ENCODE measurements around the gene NSUN3.
"Not testable (repeated sequence)": the region's sequence is repeated elsewhere in the genome, so short reads cannot be mapped to it uniquely, and the experiment has no call there.

Gene NSUN3

GRCh38 chr3:94062513-94063404 lies at the start of gene NSUN3, which contains the start of gene DHFR2:
NSUN3 (plus strand) TSS chr3:94063061; CDS start chr3:94063127, 66 bp downstream.
DHFR2 (minus strand) TSS chr3:94062916; CDS start chr3:94061511, 1,405 bp downstream.
- in situ Hi-C loops (cut with HindIII; ENCODE audit: low sequenced_read_pairs), result no loop called here

DNA sequence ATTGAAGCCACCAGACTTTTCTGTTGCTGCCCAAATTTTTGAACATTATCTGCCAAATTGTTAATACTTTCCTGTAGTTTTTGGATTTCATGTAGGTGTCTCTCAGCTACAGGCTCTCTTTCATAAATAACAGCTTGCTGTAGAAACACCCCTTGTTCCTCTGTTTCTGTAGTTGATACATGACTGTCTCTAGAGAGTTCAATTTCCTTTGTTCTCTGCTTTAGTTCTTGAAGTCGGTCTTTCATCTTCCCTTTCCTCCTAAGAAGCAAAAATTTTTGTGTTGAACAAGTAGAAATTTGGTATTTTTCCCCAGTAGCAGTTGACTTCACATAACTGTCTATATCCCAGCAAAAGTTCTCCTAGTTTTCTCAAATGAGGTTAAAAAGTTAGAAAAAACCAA lies 47.8 kb upstream of the NSUN3 start:
- in situ Hi-C loops (cut with HindIII; ENCODE audit: low sequenced_read_pairs), result no loop called here

- in situ Hi-C loops (cut with HindIII; ENCODE audit: low sequenced_read_pairs), result no loop called here
These were observed 43.2 kb upstream of the NSUN3 start for GRCh38 chr3:94019659-94020058.

DNA sequence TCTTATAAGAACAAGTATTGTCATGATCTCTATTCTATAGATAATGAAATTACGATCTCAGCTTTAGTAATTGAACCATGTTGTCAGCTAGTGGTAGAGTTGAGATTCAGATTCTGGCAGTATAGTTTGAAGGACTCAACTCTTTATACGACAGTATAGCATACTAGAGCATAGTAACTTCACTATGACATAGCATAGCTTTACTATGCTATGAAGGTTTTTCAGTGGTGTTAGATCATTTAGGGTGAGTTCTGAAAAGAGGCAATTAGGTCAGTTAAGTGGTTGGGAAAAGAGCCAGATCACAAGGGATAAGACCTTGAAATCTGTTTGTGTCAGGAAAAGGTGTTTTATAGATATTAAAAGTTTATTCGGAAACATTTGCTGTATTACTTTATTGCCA lies 42.6 kb upstream of the NSUN3 start:
- in situ Hi-C loops (cut with HindIII; ENCODE audit: low sequenced_read_pairs), result no loop called here

- in situ Hi-C loops (cut with HindIII; ENCODE audit: low sequenced_read_pairs), result no loop called here
These were observed 38.5 kb upstream of the NSUN3 start for GRCh38 chr3:94024385-94024784.

DNA sequence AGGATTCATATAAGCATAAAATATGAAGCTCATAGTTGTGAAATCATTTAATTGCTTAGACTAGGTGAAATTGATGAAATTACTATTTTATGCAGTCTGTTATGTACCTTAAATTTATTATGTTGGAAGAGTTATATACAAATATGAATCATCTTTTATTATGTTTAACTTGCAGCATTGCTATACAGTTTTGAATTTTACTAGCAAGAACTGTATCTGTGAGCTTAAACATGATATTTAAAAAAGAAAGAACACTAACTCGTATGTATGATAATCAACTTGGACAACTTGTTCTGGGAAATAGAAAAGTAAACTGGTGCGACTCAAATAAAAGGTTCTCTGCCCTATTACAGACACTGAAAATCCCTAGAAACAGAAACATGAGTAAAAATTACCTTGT lies 36.2 kb upstream of the NSUN3 start:
- in situ Hi-C loops (cut with HindIII; ENCODE audit: low sequenced_read_pairs), result no loop called here

GRCh38 chr3:94028093-94028837 lies 34.6 kb upstream of the NSUN3 start, which contains the start of gene STX19:
STX19 (minus strand) TSS chr3:94028597; CDS start chr3:94015269, 13,328 bp downstream.
- in situ Hi-C loops (cut with HindIII; ENCODE audit: low sequenced_read_pairs), result no loop called here

DNA sequence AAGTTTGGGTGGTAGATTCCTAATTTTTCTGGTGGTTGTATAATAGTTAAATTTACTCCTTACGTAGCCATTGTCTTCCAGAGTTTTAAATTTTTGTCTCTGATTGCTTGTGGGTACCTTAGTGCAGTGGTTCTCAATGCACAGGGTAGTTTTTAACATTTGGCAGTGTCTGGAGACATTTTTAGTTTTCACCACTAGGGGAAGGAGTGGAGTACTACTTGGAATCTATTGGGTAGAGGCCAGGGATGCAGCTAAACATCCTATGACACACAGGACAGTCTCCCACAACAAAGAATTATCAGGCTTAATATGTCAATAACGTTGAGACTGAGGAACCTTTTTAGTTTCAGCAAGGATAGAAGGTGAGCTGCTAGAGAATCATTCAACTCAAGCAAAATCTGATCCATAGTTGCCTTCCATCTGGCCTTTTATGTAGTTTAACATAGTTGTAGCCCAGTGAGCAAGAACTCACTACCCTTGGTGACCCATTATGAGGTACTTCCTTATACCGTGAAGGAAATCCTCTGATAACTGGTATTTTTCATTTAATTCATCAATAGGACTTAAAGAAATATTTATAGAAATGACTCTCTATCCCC lies 25.9 kb upstream of the NSUN3 start:
- in situ Hi-C loops (cut with HindIII; ENCODE audit: low sequenced_read_pairs), result no loop called here

DNA sequence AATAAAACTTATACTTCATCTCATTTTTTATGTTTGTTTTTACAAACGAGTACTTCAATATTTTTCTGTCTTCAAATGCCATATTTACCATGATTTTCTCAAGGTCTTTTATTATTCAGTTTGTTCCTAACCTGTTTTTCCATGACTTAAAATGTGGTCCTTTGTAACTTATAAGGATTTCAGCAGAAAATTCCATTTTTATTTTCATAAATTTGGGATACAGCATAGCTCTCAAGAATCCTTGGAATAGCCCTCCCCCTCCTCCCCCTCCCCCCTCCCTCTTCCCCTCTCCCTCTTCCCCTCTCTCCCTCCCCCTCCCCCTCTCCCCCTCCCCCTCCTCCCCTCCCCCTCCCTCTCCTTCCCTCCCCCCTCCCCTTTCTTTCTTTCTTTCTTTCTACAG lies 19.6 kb upstream of the NSUN3 start:
- in situ Hi-C loops (cut with HindIII; ENCODE audit: low sequenced_read_pairs), result no loop called here

- in situ Hi-C loops (cut with HindIII; ENCODE audit: low sequenced_read_pairs), result not testable (repeated sequence)
These were observed 18.5 kb upstream of the NSUN3 start for GRCh38 chr3:94044100-94044936.

DNA sequence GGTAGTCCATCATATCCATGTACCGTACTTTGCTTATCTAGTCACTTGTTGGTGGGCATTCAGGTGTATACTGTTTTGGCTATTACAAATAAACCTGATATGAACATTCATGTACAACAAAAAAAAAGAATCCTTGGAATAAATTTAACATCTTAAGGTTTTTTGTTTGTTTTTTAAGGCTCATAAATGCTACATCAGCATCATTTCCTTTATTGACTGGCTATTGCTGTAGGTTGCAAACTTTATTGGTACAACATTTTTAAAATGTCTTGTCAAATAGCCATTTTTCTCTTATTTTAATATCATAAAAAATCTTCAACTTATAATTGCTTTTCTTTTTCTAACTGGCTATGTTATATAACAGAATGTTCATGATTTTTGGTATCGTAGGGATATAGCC lies 16.3 kb upstream of the NSUN3 start:
- in situ Hi-C loops (cut with HindIII; ENCODE audit: low sequenced_read_pairs), result no loop called here

DNA sequence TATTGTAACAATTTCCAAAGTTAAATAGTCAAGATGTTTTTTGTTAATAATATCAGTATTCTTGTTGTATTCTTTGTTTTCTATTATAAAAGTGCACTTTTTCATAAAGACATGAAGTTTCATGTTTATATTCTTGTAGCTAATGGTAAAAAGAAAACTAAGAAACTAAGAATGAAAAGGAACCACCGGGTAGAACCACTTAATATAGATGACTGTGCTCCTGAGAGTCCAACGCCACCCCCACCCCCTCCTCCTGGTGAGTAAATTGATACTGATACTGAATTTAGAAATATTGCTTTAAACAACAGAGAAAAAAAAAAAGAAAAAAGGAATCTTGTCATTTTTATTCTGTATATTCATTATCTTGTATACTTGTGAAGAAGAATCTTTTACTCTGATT lies 13.6 kb upstream of the NSUN3 start:
- in situ Hi-C loops (cut with HindIII; ENCODE audit: low sequenced_read_pairs), result no loop called here

- in situ Hi-C loops (cut with HindIII; ENCODE audit: low sequenced_read_pairs), result no loop called here
These were observed 12.3 kb upstream of the NSUN3 start for GRCh38 chr3:94050546-94050945.

DNA sequence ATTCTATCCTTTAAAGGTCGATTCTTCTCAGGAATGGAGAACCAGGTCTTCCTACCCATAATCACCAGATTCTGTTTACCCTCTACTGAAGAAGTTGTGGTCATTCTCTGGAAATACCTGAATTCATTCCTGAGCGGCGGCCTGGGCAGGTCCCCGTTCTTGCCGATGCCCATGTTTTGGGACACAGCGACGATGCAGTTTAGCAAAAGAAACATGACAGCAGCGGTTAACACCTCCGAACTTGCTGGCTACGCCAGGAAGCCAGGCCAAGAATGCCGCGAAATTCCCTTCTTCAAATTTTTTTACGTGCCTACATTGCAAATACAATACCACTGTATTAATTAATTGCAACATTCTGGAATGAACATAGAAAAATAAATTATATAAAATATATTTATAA lies 1.6 kb upstream of the NSUN3 start:
- in situ Hi-C loops (cut with HindIII; ENCODE audit: low sequenced_read_pairs), result no loop called here

GRCh38 chr3:94063496-94064119 lies 747 bp downstream of the NSUN3 start:
- in situ Hi-C loops (cut with HindIII; ENCODE audit: low sequenced_read_pairs), result no loop called here

DNA sequence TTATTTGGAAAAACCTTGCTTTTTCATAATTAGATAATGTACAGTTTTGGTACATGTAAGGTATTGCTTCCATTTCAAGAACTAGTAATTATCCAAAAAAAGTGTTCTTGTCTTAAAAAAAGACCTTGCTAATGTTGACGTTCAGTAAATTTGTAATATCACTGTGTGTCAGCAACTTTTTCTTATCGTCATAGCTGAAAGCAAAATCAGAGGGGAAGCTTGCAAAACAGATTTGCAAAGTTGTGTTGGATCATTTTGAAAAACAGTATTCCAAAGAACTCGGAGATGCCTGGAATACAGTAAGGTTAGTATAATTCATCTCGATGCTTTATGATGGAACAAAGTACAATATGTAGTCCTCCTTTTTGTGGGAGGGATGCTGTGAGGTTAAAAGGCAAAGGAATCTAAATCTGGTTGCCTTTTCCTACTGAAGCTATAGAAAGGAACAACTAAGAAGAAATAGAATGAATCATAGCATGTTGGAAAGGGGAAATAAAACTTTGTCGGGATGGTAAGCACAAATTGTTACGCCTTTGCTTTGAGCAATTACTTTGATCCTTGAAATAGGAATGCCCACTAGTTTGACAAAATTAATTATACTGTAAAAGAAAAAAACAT lies 1.5 kb downstream of the NSUN3 start:
- in situ Hi-C loops (cut with HindIII; ENCODE audit: low sequenced_read_pairs), result no loop called here

DNA sequence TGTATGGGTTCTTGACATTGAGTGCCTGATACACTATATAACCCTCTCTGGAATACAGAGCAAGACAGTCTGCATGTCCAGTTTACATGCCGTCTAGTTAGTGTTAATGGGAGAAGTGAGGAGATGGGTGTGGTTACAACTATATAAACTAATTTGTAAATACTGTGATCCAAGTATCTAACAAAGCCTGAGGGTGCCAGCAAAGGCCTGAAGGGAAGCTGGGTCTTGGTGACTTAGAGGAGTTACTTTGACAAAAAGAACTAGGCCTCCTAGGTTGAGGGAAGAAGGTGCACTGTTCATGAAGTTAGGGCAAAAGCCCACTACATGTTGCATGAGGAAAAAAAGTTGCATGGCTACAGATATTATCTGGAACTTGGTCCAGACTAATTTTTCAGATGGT lies 2.3 kb downstream of the NSUN3 start:
- in situ Hi-C loops (cut with HindIII; ENCODE audit: low sequenced_read_pairs), result no loop called here

DNA sequence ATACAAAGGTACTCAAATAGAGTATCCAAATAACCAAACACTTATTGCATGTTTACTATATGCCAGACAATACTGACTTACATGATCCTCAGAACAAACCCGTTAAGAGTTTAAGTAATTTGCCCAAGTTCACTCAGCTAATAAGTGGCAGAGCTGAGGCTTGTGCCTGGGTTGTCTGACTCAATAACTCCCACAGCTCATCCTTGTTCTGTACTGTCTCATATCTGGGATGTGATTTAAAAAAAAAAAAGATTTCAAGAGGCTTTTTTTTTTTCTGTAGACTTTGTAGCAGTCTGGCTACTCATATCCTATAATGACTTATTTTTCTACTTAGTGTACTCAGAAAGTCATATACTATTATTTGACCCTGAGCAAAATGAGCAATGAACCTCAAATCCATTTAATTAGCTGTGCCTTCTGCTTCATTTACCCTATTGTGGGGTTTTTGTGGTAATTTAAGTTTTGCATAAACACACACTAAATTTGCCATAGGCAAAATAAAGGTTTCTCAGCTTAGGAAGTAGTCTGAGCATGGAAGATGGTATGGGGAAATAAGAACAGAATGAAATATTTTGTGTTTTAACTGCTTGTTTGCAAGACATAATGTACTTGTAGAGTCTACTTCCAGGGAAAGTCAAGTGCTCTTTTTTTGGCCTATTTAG lies 3.1 kb downstream of the NSUN3 start:
- in situ Hi-C loops (cut with HindIII; ENCODE audit: low sequenced_read_pairs), result no loop called here
